Stimulated activated CD8-positive, alpha-beta memory T cell treated with anti-CD3 and anti-CD28 coated beads, Interleukin-2, amount 100 ng/mL, for 1 hour (primary cell): ENCODE data around the gene RAB31.

Source experiments
- DNase-seq, 2 donors: peaks; one replicate each; pipeline ENCODE4 v3.0.0-alpha.2; 2020; ENCODE audit warnings: low read depth in 2 of 2

The RAB31 gene

GRCh38 chr18:9788860-9789259 is 80.8 kb downstream of the RAB31 start:
- DNase-seq, result no peak

DNA sequence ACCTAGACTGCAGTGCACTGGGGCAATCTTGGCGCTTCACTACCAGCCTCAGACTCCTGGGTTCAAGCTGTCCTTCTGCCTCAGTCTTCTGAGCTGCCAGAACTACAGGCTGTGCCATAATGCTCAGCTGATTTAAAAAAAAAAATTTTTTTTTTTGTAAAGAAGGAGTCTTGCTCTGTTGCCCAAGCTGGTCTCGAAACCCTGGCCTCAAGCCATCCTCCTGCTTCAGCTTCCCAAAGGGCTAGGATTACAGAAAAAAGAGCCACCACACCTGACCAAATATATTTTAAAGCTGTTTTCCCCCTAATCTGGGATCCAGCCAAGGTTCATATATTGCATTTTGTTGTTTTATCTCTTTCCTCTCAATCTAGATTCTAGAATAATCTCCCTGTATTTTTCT is 82.2 kb downstream of the RAB31 start:
- DNase-seq, result no peak

DNA sequence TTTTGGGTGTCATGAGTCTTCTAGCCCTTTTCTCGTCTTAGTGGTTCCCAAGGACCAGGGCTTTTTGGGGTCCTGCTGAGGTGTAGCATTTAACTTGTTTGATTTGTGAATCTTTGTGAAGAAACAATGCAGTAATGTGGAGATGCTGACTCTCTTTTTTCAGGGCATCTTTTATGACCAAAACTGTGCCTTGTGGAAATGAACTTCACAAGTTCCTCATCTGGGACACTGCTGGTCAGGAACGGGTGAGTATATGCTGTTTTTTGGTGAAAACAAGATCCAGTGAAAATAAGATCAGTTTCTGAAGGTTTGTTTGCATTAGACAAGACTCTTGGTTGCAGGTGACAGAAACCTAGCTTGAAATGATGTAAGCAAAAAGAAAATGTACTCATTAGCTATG is 83.9 kb downstream of the RAB31 start:
- no peak for DNase-seq

- no peak for DNase-seq
Observed at GRCh38 chr18:9792565-9793245, 84.6 kb downstream of the RAB31 start.

GRCh38 chr18:9796011-9796410 is 87.9 kb downstream of the RAB31 start:
- DNase-seq, result no peak

- DNase-seq, result no peak
Observed at GRCh38 chr18:9796935-9797549, 88.9 kb downstream of the RAB31 start.

GRCh38 chr18:9802175-9803062 is 94.3 kb downstream of the RAB31 start:
- no peak for DNase-seq

DNA sequence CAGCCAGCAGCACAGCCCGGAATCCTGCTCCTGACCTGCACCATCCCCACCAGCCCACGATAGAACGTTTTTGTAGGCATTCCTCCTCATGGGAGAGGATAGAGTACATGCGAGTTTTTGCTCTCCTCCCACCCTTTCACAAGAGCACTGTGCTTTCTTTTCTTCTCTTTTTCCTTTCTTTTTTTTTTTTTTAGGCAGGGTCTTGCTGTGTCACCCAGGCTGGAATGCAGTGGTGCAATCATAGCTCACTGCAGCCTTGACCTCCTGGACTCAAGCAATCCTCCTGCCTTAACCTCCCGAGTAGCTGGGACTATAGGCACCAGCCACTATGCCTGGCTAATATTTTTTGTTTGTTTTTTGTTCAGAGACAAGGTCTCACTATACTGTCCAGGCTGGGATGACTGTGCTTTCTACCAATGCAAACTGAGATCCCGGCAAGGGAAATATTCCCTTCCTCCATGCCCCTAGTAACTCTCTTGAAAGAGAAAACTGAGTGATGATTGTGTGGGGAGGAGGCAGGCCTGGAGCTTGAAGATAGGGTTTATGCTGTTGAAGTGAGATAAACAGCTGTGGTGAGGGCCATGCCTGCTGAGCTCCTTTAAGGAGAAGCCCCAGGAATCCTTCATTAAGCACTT is 95.1 kb downstream of the RAB31 start:
- DNase-seq, result no peak

- DNase-seq, result no peak
Observed at GRCh38 chr18:9803698-9804516, 95.8 kb downstream of the RAB31 start.

GRCh38 chr18:9804517-9805104 is 96.5 kb downstream of the RAB31 start:
- DNase-seq, result no peak

DNA sequence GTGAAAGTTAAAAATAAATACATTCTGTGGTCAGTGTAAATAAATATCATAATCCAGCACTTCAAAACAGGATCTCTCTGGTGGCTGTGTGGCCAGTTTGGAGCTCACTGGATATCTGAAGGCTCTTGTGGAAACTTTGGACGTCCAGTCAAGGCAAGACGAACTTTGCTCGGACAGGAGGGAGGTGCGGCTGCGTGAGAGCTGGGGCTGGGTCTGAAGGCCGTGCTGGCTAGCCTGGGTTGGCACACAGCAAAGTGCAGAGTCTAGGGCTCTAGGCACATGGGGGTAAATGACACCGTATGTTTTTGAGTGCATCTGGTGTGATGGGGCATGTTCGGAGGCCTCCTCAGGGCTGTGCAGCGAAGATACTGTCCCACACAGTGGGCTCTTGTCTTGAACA is 98.8 kb downstream of the RAB31 start:
- DNase-seq, result no peak

- DNase-seq, result no peak
Observed at GRCh38 chr18:9808295-9809241, 100.5 kb downstream of the RAB31 start.

DNA sequence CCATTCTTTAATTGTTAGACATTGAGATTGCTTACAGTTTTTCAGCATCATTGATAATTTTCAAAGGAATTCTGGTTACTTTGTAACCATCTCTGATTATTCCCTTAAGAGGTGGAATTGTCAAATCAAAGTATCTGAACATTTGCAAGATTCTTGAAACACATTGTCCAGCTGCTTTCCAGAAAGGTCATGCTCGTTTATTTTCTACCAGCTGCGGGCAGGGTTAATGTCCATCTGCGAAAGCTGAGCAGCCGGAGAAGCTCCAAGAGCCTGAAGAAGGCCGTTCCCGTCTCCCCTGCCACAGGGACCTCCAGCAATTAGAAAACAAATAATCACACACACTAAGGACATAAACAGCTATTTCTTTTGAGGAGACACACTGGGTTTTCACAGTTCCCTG is 101.6 kb downstream of the RAB31 start:
- DNase-seq, result no peak

DNA sequence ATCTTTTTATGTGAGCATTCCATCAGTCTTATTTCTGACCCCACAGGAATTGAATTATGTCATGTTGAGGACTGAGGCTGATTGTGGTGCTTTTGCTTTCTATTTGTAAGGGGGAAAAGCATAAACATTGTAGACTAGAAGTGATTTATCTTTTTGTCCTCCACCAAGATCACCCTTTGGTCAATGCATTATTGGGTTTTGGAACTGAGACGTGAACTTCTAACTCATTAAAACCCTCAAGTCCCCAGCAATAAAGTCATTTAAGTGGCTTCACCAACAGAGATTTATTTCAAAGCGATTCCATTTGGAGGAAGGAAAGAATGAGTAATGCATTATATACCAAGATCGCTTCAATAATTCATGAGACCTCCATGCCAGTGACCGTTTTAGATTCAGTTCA is 102.2 kb downstream of the RAB31 start:
- no peak for DNase-seq

DNA sequence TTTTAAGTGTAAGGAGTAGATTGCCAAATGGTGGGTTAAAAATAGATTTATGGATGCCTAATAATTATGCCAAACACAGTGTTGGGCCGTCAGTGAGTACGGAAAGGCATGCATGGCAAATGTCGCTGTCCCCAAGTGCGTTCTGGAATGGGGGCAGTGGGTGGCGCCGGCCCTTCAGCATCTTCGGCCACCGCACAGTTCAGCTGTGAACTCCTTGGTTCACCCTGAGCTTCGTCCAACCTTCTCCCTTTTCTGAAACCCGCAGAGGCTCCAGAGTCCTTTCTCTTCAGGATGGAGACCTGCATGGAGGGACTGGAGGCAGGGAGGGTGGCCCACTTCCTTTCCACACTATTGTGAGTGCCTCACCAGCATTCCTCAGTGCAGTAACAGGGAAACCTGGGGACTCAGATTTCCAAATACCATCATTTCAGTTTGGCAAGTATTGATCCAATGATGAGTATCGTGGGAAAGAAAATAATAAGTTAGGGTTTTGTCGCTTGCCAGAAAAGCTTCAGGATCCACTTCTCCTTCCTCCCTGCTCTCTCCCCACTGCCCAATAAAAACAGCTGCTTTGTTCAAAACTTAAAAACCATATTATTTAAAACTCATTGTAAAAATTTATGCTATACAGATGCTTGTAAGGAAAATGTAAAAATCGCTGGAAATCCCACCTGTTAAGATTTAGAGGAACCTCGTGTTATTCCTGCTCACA is 103.0 kb downstream of the RAB31 start:
- DNase-seq, result no peak

- no peak for DNase-seq
Observed at GRCh38 chr18:9811978-9812377, 103.9 kb downstream of the RAB31 start.

DNA sequence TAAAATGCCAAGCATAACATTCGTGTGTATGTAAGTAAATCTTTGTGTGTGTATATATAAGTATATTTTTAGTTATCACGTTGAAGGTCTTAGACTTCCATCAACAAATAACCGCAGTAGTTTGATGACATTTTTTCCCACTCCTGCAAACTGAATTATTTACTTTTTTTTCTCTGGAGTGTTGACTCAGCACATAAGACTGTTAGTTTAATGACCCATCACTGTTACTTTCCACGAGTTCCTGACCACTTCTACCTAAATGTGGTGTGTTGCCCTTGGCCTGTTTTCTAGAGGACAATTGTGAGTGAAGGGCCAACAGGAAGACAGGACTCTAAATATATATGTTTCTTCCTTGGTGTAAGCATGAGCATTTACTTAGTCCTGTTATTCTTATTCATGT is 106.3 kb downstream of the RAB31 start:
- no peak for DNase-seq

- no peak for DNase-seq
Observed at GRCh38 chr18:9817286-9817685, 109.2 kb downstream of the RAB31 start.

GRCh38 chr18:9817725-9818422 is 109.8 kb downstream of the RAB31 start:
- no peak for DNase-seq
